Spleen (tissue), 11 donors: Measurements from ENCODE around the gene B4GALNT3. TPM values are rescaled to one million over a fixed set of nuclear protein-coding genes. Genes with fewer than 3 reads are reported as not detected.

Source experiments
- DNase-seq: peaks from one replicate; pipeline ENCODE4 v3.0.0-alpha.2; 2020
- H3K27ac ChIP-seq, 8 donors: fragments of 200-600 bp; sonication (generic) in 7 of 8; 1 replicate in 4 of 8; 2 replicates in 4 of 8; pipeline versions ENCODE4 v1.5.0 to v1.8.0; 2016 to 2021; ENCODE audit warnings: inconsistent platforms in 4 of 8, mild to moderate bottlenecking in 4 of 8, moderate library complexity in 1 of 8
- H3K27me3 ChIP-seq, 7 donors: fragments of 200-600 bp; sonication (generic) in 6 of 7; replicated peaks in 1 of 7; 1 replicate in 4 of 7; 2 replicates in 3 of 7; pipeline versions ENCODE4 v1.5.0 to v1.8.0; 2016 to 2021; ENCODE audit warnings: inconsistent platforms in 3 of 7, mild to moderate bottlenecking in 1 of 7
- H3K36me3 ChIP-seq, 6 donors: fragments of 200-600 bp; sonication (generic) in 5 of 6; 1 replicate in 4 of 6; 2 replicates in 2 of 6; pipeline versions ENCODE4 v1.5.0 to v1.8.0; 2016 to 2021; ENCODE audit warnings: inconsistent platforms in 2 of 6
- H3K4me1 ChIP-seq, 6 donors: fragments of 200-600 bp; sonication (generic) in 5 of 6; 1 replicate in 3 of 6; 2 replicates in 3 of 6; pipeline versions ENCODE4 v1.5.0 to v1.8.0; 2016 to 2021; ENCODE audit warnings: inconsistent platforms in 3 of 6
- H3K4me3 ChIP-seq, 8 donors: fragments of 200-600 bp; sonication (generic) in 7 of 8; 1 replicate in 4 of 8; 2 replicates in 4 of 8; pipeline versions ENCODE4 v1.5.0 to v1.8.0; 2016 to 2021; ENCODE audit warnings: inconsistent platforms in 4 of 8, mild to moderate bottlenecking in 4 of 8, moderate library complexity in 2 of 8
- H3K9me3 ChIP-seq, 8 donors: fragments of 200-600 bp; sonication (generic) in 7 of 8; 1 replicate in 4 of 8; 2 replicates in 4 of 8; pipeline versions ENCODE4 v1.5.0 to v1.8.0; 2016 to 2021; ENCODE audit warnings: inconsistent platforms in 4 of 8
- CTCF ChIP-seq, 11 experiments: fragments of 200-600 bp in 7 of 11; fragments of 450-650 bp in 4 of 11; sonication (generic) in 4 of 11; IDR thresholded peaks in 8 of 11; conservative IDR thresholded peaks in 3 of 11; 1 replicate in 7 of 11; 2 replicates in 4 of 11; pipeline versions ENCODE4 v1.4.0 to v1.8.0; 2016 to 2021; ENCODE audit warnings: antibody characterized with exemption in 11 of 11, inconsistent platforms in 4 of 11, mild to moderate bottlenecking in 1 of 11
- POLR2A ChIP-seq, 3 donors: fragments of 450-650 bp; IDR thresholded peaks; one replicate each; pipeline ENCODE4 v1.5.1; 2017; ENCODE audit warnings: antibody characterized with exemption in 3 of 3, mild to moderate bottlenecking in 1 of 3
- POLR2AphosphoS5 ChIP-seq, 3 donors: sonication (generic); formaldehyde crosslinking; IDR thresholded peaks; one replicate each; pipeline ENCODE4 v1.5.1; 2017; ENCODE audit warnings: antibody characterized with exemption in 3 of 3
- WGBS, 5 donors: extraction: QIAGEN DNeasy Blood & Tissue Kit in 3 of 5; methylation state at CpG; one replicate each; pipeline versions ENCODE4 v1.1.5 to v1.1.7; 2013 to 2018; 5-methylcytosine and 5-hydroxymethylcytosine counted together
- intact Hi-C: fragments of 100-400 bp; cut with DNase I; formaldehyde crosslinking; loops from one replicate; pipeline ENCODE4 v1.15.0; 2023; ENCODE audit warnings: low total_unique reads
- polyA plus RNA-seq, 3 donors: library from polyadenylated mRNA; stranded (reverse); fragments of 200-250 nt; gene quantifications; one replicate each; pipeline ENCODE4 v1.2.1, GENCODE V29; 2013
- total RNA-seq, 7 donors: library from RNA; depleted of rRNA in 3 of 7; stranded (reverse); fragments of >200 nt in 3 of 7; fragmentation: NEBNext Ultra II Directional in 4 of 7; extraction: Animal tissue kit (Norgen Biotek cat#: 25700) in 4 of 7; gene quantifications; one replicate each; pipeline versions ENCODE4 v1.1.0 to v1.2.1, GENCODE V29; 2016 to 2021
- donor health status: healthy with polysubstance abuse.
- donor health status: DM: no; HTN: no; CAD: no; lungs with moderate emphysema.
- donor health status: DM: no; HTN: no; CAD: no.
- donor health status: Bipolar disorder and iron deficiency.
- donor health status: healthy.
- donor health status: DM: no; HTN: no; CAD: no.
- donor health status: DM: yes; HTN: yes; CAD: no.

The B4GALNT3 gene
- total and polyA plus RNA-seq, 10 donors, result 0.28 to 2.0 (median 1.5) TPM

- H3K4me1 ChIP-seq, result peaks cover 6 to 35% (median 21%) of the 10 kb centered on the region in 6 donors
- intact Hi-C loops, result loop anchor here (5.0 kb wide), 1 partner anchor 92 kb away; the partner anchor contains the start of gene B4GALNT3
These were observed 89.8 kb downstream of the B4GALNT3 start for GRCh38 chr12:549476-550082.

GRCh38 chr12:550473-551260 is 90.9 kb downstream of the B4GALNT3 start:
- no peaks in the 10 kb centered on the region for H3K9me3 ChIP-seq
- TF ChIP-seq POLR2AphosphoS5 (IDR thresholded peaks at IDR 0.05), result no peak
- no peak for TF ChIP-seq CTCF (IDR thresholded peaks at IDR 0.05 in 8 of 11, conservative IDR thresholded peaks at IDR 0.05 in 3 of 11)
- no peak for TF ChIP-seq POLR2A (IDR thresholded peaks at IDR 0.05)
- H3K4me3 ChIP-seq, result no peak overlapping the region
- intact Hi-C loops, result no loop called here
- no peaks in the 10 kb centered on the region for H3K36me3 ChIP-seq
- 79 to 89% (median 85%) methylated on average over 18 of the region's 18 CpGs for WGBS, 5 donors
- H3K27ac ChIP-seq, result no peak overlapping the region
- H3K27me3 ChIP-seq, result peaks cover 0 to 54% (median 9%) of the 10 kb centered on the region in 7 donors
- peak; percentile 61 for DNase-seq
- H3K4me1 ChIP-seq, result peaks cover 6 to 26% (median 18%) of the 10 kb centered on the region in 6 donors

More at GRCh38 chr12:549476-550082, 89.8 kb downstream of the B4GALNT3 start:
- Histone ChIP-seq H3K36me3 (no peaks in the 10 kb centered on the region), H3K9me3 (no peaks in the 10 kb centered on the region), H3K27ac (no peak overlapping the region), H3K27me3 (peaks cover 0 to 63% (median 9%) of the 10 kb centered on the region in 7 donors), H3K4me3 (no peak overlapping the region)
- 85 to 92% (median 91%) methylated on average over 29 of the region's 29 CpGs for WGBS, 5 donors
- no peak for TF ChIP-seq POLR2AphosphoS5 (IDR thresholded peaks at IDR 0.05)
- no peak for TF ChIP-seq CTCF (IDR thresholded peaks at IDR 0.05 in 8 of 11, conservative IDR thresholded peaks at IDR 0.05 in 3 of 11)
- DNase-seq, result peak; percentile 70

- intact Hi-C loops, result no loop called here
- TF ChIP-seq CTCF (IDR thresholded peaks at IDR 0.05 in 8 of 11, conservative IDR thresholded peaks at IDR 0.05 in 3 of 11), result no peak
- no peak for TF ChIP-seq POLR2A (IDR thresholded peaks at IDR 0.05)
- TF ChIP-seq POLR2AphosphoS5 (IDR thresholded peaks at IDR 0.05), result no peak
- 66 to 80% (median 71%) methylated on average over 5 to 6 of the region's 6 CpGs for WGBS, 5 donors
- H3K36me3 ChIP-seq, result no peaks in the 10 kb centered on the region
- H3K4me1 ChIP-seq, result peaks cover 0 to 14% (median 8%) of the 10 kb centered on the region in 6 donors
- no peak overlapping the region for H3K27ac ChIP-seq
- H3K4me3 ChIP-seq, result no peak overlapping the region
- peaks cover 0 to 39% (median 0%) of the 10 kb centered on the region in 7 donors for H3K27me3 ChIP-seq
- no peaks in the 10 kb centered on the region for H3K9me3 ChIP-seq
- DNase-seq, result peak; percentile 44
These were observed 92.7 kb downstream of the B4GALNT3 start for GRCh38 chr12:552466-552865.
